Endothelial cell of umbilical vein (primary cell): Measurements from ENCODE around the gene KISS1.

Experiments used
- CTCF ChIP-seq, 2 donors: IDR thresholded peaks; 1 replicate in 1 of 2; 2 replicates in 1 of 2; pipeline ENCODE4 v1.5.1; 2011; ENCODE audit warnings: low read length in 2 of 2, mild to moderate bottlenecking in 2 of 2, moderate library complexity in 2 of 2, control low read depth in 1 of 2, inconsistent platforms in 1 of 2, low read depth in 1 of 2; ENCODE audit not compliant: insufficient read depth in 1 of 2; ENCODE audit errors: extremely low read depth in 1 of 2
- EZH2 ChIP-seq: IDR thresholded peaks from 2 replicates; pipeline ENCODE4 v1.6.1; 2012; ENCODE audit warnings: borderline replicate concordance, low read depth, mild to moderate bottlenecking, moderate library complexity, low read length, inconsistent platforms; ENCODE audit not compliant: severe bottlenecking
- FOS ChIP-seq: IDR thresholded peaks from 2 replicates; pipeline ENCODE4 v1.6.1; 2011; ENCODE audit warnings: mild to moderate bottlenecking, low read length, moderate library complexity, borderline replicate concordance; ENCODE audit not compliant: insufficient read depth
- GATA2 ChIP-seq: IDR thresholded peaks from 2 replicates; pipeline ENCODE4 v1.7.0; 2011; ENCODE audit warnings: low read depth, mild to moderate bottlenecking, moderate library complexity, mixed read lengths, low read length; ENCODE audit not compliant: insufficient read length, insufficient read depth
- JUN ChIP-seq: IDR thresholded peaks from 2 replicates; pipeline ENCODE4 v1.6.1; 2011; ENCODE audit warnings: borderline replicate concordance, low read depth; ENCODE audit not compliant: insufficient read length, insufficient read depth
- MAX ChIP-seq: IDR thresholded peaks from 2 replicates; pipeline ENCODE4 v1.6.1; 2011; ENCODE audit not compliant: insufficient read depth, insufficient read length
- MYC ChIP-seq: IDR thresholded peaks from one replicate; pipeline ENCODE4 v1.6.1; 2011; ENCODE audit warnings: mild to moderate bottlenecking, low read depth, low read length
- POLR2A ChIP-seq: IDR thresholded peaks from 2 replicates; pipeline ENCODE4 v1.6.1; 2012; ENCODE audit warnings: low read depth, mild to moderate bottlenecking, control low read depth, low read length
- POLR2AphosphoS5 ChIP-seq: IDR thresholded peaks from 2 replicates; pipeline ENCODE4 v1.6.1; 2012; ENCODE audit warnings: low read depth, mild to moderate bottlenecking, control low read depth, low read length, moderate library complexity; ENCODE audit not compliant: insufficient read depth

GRCh38 chr1:204232526-204232925 lies 36.2 kb upstream of the KISS1 start:
- TF ChIP-seq CTCF (IDR thresholded peaks at IDR 0.05; ENCODE audit: extremely low read depth in 1 of 2, insufficient read depth in 1 of 2, low read depth in 1 of 2, low read length in 2 of 2) (no peak), MYC (no peak), POLR2A (no peak), JUN (no peak), POLR2AphosphoS5 (no peak), MAX (no peak), FOS (no peak), EZH2 (no peak), GATA2 (no peak)
